GM18951 (cell line): ENCODE measurements around the gene AP2B1.

Experiments
- POLR2A ChIP-seq: IDR thresholded peaks from 4 replicates; pipeline ENCODE4 v1.6.1; 2011; ENCODE audit warnings: mild to moderate bottlenecking; ENCODE audit not compliant: insufficient read length, insufficient read depth; ENCODE audit errors: extremely low read depth
- in situ Hi-C: fragments of 300-500 bp; cut with MboI; formaldehyde crosslinking; loops from one replicate; pipeline ENCODE4 v1.12.0; 2022; ENCODE audit warnings: low sequenced_read_pairs, mixed read lengths, inconsistent platforms; ENCODE audit not compliant: unreplicated experiment

The AP2B1 gene

DNA sequence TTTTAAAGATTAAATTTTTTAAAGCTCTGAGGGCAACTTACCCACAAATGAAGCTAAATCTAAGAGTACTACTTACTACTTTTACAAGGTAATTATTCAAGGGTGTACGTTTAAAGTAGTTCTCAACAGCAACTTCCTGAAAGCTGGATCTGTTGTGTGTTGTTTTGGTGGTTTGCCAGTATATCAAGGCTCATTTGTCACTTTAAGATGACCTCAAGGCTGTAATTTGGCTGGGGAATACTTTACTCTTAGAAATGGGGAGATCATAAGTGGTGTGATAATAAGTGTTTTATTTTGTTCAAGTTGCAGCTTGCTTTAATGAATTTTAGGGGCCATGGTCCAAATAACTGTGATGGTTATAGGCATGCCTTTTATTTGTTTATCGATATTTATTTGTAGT, 30.4 kb downstream of the AP2B1 start:
- in situ Hi-C loops, result no loop called here
- no peak for TF ChIP-seq POLR2A

DNA sequence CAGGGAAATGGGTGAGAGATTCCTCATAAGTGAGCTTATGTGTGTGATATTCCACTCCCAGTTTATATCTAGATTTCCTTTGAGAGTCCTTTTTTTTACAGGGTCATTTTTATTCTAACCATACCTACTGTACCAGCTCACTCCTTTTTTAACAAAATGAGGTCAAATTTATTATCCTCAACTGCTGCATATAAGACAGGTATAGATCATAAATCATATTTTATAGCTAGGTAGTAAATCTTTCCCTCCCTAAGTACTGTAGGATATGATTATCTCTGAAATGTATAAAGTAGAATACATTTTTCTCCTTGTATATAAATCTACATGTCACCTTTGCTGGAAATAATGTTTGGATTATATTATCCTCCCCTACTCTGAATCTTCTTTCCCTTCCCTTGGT, 31.5 kb downstream of the AP2B1 start:
- no peak for TF ChIP-seq POLR2A
- in situ Hi-C loops, result no loop called here

DNA sequence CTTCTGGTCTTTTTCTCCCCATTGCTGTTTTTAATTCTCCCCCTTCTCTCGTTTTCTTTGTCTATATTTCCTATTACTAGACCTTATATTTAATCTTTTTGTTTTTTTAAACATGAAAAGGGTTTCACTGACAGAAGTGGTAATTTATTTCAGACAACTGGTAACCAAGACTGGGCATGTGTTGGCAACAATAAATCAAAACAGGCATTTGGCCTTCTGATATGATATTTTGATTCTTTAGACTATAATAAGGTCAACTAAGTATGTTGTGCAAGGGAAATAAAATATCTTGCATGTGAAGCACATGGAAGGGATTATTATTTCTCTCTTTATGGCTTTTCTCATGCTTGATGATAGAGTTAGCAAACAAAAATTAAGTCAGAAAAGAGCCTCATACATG, 34.6 kb downstream of the AP2B1 start:
- no peak for TF ChIP-seq POLR2A
- in situ Hi-C loops, result no loop called here

DNA sequence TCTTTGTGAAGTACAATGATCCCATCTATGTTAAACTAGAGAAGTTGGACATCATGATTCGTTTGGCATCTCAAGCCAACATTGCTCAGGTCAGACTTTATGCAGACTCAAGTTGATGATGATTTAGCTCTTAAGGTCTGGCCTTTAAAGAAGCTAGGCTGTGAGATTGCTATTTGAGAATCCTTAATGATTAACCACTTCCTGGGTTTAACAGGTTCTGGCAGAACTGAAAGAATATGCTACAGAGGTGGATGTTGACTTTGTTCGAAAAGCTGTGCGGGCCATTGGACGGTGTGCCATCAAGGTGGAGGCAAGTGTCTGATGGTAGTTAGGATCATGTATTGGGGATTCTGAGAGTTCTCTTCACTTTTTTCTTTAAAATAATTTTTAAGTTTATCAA, 40.3 kb downstream of the AP2B1 start:
- in situ Hi-C loops, result no loop called here
- no peak for TF ChIP-seq POLR2A

GRCh38 chr17:35630530-35631148, 43.5 kb downstream of the AP2B1 start:
- in situ Hi-C loops, result no loop called here
- TF ChIP-seq POLR2A, result no peak

- in situ Hi-C loops, result no loop called here
- no peak for TF ChIP-seq POLR2A
These were observed 53.9 kb downstream of the AP2B1 start for GRCh38 chr17:35641032-35641431.

- in situ Hi-C loops, result no loop called here
- TF ChIP-seq POLR2A, result no peak
These were observed 58.8 kb downstream of the AP2B1 start for GRCh38 chr17:35645923-35646322.

DNA sequence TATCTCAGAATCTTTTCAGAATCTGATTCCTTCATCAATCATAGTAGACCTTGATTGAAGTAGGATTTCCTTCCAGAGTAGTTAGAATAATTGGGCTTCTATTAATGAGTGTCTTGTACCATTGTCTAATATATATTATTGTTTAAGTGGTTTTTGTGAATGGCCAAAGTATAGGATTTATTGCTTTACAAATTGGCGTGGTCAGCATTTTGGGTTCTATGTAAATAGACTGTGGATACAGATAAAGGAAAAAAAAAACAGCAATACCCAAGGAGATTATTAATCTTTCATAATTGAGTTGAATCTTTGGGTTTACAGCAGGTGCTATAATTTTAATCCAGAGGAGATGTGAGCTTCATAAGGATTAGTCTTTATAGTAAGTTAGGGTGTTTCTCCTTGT, 64.3 kb downstream of the AP2B1 start:
- in situ Hi-C loops, result no loop called here

DNA sequence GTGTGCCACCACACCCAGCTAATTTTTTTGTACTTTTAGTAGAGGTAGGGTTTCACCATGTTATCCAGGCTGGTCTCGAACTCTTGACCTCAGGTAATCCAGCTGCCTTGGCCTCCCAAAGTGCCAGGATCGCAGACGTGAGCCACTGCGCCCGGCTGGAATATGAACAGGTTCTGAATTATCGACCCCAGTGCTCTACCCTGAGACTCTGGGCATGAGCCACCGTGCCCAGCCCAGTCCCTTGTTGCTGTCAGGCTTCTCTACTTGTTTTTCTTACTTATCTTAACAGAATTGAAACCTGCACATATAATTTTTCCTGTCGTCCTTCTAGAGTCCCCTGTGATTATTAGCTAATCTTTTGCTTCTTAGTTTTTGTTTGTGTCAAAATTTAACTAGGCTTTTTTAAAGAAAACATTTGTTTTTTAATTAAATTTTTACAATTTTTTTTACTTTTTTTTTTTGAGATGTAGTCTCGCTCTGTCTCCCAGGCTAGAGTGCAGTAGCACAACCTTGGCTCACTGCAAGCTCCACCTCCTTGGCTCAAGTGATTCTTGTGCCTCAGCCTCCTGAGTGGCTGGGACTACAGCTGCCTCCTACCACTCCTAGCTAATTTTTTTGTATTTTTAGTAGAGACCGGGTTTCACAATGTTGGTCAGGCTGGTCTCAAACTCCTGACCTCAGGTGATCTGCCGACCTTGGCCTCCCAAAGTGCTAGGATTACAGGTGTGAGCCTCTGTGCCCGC, 66.7 kb downstream of the AP2B1 start:
- TF ChIP-seq POLR2A, result no peak
- in situ Hi-C loops, result no loop called here

More for the DNA sequence above, 64.3 kb downstream of the AP2B1 start:
- no peak for TF ChIP-seq POLR2A

DNA sequence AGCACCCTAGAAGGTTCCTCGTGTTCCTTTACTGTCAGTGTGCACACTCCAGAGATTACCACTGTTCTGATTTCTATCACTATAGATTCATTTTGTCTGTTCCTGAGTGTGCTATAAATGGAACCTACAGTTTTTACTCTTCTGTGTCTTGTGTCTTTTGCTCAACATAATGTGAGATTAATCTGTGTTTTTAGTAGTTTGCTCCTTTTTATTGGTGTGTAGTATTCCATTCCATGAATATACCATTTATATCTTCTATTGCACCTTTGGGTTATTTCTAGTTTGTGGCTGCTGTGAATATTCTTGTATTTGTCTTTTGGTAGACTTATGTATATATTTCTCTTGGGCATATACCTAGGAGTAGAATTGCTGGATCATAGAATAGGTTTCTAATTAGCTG, 68.2 kb downstream of the AP2B1 start:
- in situ Hi-C loops, result no loop called here
- TF ChIP-seq POLR2A, result no peak

DNA sequence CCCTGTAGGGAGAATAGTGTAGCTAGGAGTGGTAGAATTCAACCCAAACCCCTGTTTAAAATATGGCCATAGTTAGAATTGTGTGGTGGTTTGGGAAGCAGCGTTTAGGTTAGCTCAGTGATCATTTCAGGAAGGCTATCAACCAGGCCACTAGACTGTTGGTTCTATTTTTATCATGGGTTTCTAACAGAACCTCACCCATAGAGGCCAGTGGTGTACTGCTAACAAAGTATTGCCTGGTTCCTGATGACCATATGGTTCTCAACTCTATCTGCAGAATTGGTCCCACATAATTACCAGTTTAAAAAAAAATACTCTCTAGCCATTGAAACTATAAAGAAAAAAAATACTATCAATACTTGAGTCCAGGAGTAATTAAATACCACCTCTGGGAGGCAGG, 73.8 kb downstream of the AP2B1 start:
- no peak for TF ChIP-seq POLR2A
- in situ Hi-C loops, result no loop called here

GRCh38 chr17:35664685-35665084, 77.6 kb downstream of the AP2B1 start:
- TF ChIP-seq POLR2A, result no peak
- in situ Hi-C loops, result no loop called here

GRCh38 chr17:35665662-35666061, 78.5 kb downstream of the AP2B1 start:
- no peak for TF ChIP-seq POLR2A
- in situ Hi-C loops, result no loop called here

DNA sequence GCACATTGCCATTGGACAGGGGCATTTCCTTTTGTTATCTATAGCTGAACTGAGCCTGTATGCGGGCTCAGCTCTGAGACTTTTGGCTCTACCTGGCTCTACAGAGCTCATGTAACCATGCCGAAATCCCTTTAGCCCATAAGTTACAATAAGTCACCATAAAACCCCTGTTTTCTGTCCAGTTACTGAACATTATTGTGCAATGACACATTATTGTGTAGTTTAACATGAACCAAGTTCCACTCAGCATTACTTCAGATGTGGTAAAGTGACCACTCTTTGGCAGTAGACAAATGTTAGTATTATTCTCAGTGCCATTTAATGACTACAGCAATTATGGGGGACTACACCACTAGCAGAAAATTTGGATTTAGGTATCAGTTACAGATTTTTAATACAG, 78.9 kb downstream of the AP2B1 start:
- TF ChIP-seq POLR2A, result no peak
- in situ Hi-C loops, result no loop called here

DNA sequence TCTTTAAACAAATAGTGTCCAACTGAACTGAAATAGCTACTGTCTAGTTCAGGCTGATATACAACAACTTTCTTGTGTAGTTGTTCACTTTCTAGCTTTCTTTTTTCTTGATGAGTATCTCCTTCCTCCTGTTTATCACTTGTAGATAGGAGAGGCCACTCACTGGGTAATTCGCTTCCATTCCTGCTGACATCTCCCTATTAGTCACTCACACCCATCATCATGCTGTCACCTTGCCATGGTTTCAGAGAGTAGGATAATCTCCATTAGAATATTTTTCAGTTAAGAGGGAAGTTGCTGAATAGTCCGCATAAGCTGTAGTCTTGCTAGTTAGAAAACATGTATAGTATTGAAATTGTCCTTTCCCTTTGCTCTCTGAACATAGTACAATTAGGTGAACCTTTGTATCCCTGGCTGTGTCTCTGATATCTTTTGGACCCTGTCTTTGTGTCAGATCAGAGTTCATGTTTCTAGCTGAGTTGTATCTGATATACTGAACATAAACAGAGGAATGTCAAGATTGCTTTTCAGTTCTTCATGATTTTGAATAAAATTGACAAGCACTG, 79.9 kb downstream of the AP2B1 start:
- in situ Hi-C loops, result no loop called here
- TF ChIP-seq POLR2A, result no peak

DNA sequence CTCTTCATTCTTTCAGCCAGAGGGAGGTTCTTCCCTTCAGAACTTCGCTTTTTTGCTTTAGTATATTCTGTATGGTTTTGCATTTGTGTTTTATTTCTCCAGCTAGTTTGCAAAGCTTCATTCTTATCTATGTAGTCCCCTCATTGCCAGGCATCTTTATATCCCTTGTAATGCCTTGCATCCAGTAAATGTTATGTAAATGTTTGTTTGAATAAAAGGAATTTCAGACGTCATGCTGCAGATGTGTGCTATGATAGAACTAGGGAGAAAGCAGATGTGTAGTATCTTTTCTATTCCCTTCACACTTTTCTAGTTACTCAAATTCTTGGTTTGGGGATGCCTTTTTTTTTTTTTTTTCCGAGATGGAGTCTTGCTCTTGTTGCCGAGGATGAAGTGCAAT, 81.7 kb downstream of the AP2B1 start:
- TF ChIP-seq POLR2A, result no peak
- in situ Hi-C loops, result no loop called here
